ENCODE measurements around the gene TENM3.

GRCh38 chr4:182662551-182662950, 419.3 kb downstream of the TENM3 start:
- TF ChIP-seq CTCF (IDR thresholded peaks at IDR 0.05; ENCODE audit: low read depth, low read length) (no peak), EZH2phosphoT487 (IDR thresholded peaks at IDR 0.05; ENCODE audit: low read depth) (no peak)
